ENCODE results near the gene RNF32. TPM values are rescaled to one million over a fixed set of nuclear protein-coding genes. Genes with fewer than 3 reads are reported as not detected.
"Not testable (repeated sequence)": the region's sequence is repeated elsewhere in the genome, so short reads cannot be mapped to it uniquely, and the experiment has no call there.

The RNF32 gene
- total RNA-seq, 2 donors from 2014 or later: 0.79 TPM; not detected in 1

- Histone ChIP-seq H3K27ac (no peak overlapping the region), H3K36me3 (no peaks in the 10 kb centered on the region), H3K27me3 (no peaks in the 10 kb centered on the region), H3K4me3 (no peak overlapping the region), H3K9me3 (peaks cover 0 to 7% of the 10 kb centered on the region in 2 donors), H3K4me1 (no peaks in the 10 kb centered on the region)
- no peak for DNase-seq (ENCODE audit: low spot score)
- TF ChIP-seq CTCF (IDR thresholded peaks at IDR 0.05): no peak
Measured at GRCh38 chr7:156691764-156692163, 51.2 kb downstream of the RNF32 start.

- peaks cover 0 to 17% of the 10 kb centered on the region in 2 donors for H3K9me3 ChIP-seq
- no peak for TF ChIP-seq CTCF (IDR thresholded peaks at IDR 0.05)
Measured at GRCh38 chr7:156692849-156693248, 52.3 kb downstream of the RNF32 start.

GRCh38 chr7:156693627-156694026 lies 53.1 kb downstream of the RNF32 start:
- Histone ChIP-seq H3K4me3 (no peak overlapping the region), H3K9me3 (peaks cover 0 to 20% of the 10 kb centered on the region in 2 donors), H3K27me3 (no peaks in the 10 kb centered on the region), H3K36me3 (no peaks in the 10 kb centered on the region), H3K4me1 (no peaks in the 10 kb centered on the region), H3K27ac (no peak overlapping the region)
- TF ChIP-seq CTCF (IDR thresholded peaks at IDR 0.05): no peak
- DNase-seq (ENCODE audit: low spot score): no peak

More at GRCh38 chr7:156692849-156693248, 52.3 kb downstream of the RNF32 start:
- no peak overlapping the region for H3K4me3 ChIP-seq
- no peak for DNase-seq (ENCODE audit: low spot score)
- no peaks in the 10 kb centered on the region for H3K36me3 ChIP-seq
- no peaks in the 10 kb centered on the region for H3K4me1 ChIP-seq
- H3K27me3 ChIP-seq: no peaks in the 10 kb centered on the region
- no peak overlapping the region for H3K27ac ChIP-seq

GRCh38 chr7:156697283-156697682 lies 56.7 kb downstream of the RNF32 start:
- not testable (repeated sequence) for H3K4me3 ChIP-seq; H3K27ac ChIP-seq; H3K36me3 ChIP-seq; H3K27me3 ChIP-seq; H3K4me1 ChIP-seq; DNase-seq (ENCODE audit: low spot score)
- H3K9me3 ChIP-seq: peaks cover 0 to 20% of the 10 kb centered on the region in 2 donors

- H3K27me3 ChIP-seq; H3K4me3 ChIP-seq; H3K4me1 ChIP-seq; H3K36me3 ChIP-seq; H3K27ac ChIP-seq; DNase-seq (ENCODE audit: low spot score): not testable (repeated sequence)
- peaks cover 0 to 20% of the 10 kb centered on the region in 2 donors for H3K9me3 ChIP-seq
Measured at GRCh38 chr7:156698512-156698911, 57.9 kb downstream of the RNF32 start.

GRCh38 chr7:156701787-156702186 lies 61.2 kb downstream of the RNF32 start:
- not testable (repeated sequence) for H3K27ac ChIP-seq; H3K4me3 ChIP-seq; DNase-seq (ENCODE audit: low spot score); H3K27me3 ChIP-seq; H3K36me3 ChIP-seq
- H3K4me1 ChIP-seq: peaks cover 0 to 17% of the 10 kb centered on the region in 2 donors
- H3K9me3 ChIP-seq: peaks cover 0 to 14% of the 10 kb centered on the region in 2 donors

GRCh38 chr7:156702399-156702798 lies 61.8 kb downstream of the RNF32 start:
- peaks cover 0 to 7% of the 10 kb centered on the region in 2 donors for H3K9me3 ChIP-seq
- no peaks in the 10 kb centered on the region for H3K27me3 ChIP-seq
- H3K4me3 ChIP-seq: no peak overlapping the region
- H3K36me3 ChIP-seq: no peaks in the 10 kb centered on the region
- no peak for DNase-seq (ENCODE audit: low spot score)
- peaks cover 0 to 17% of the 10 kb centered on the region in 2 donors for H3K4me1 ChIP-seq
- no peak overlapping the region for H3K27ac ChIP-seq
- TF ChIP-seq CTCF (IDR thresholded peaks at IDR 0.05): no peak
